Neural progenitor cell (in vitro differentiated cells): ENCODE results near the gene RNF213. TPM values are rescaled to one million over a fixed set of nuclear protein-coding genes. Genes with fewer than 3 reads are reported as not detected.

Experiments
- DNase-seq: peaks from one replicate; pipeline ENCODE4 v3.0.0-alpha.2; 2016; ENCODE audit warnings: low spot score
- H2AFZ ChIP-seq: fragments of 200-600 bp; sonication (generic); replicated peaks from 2 replicates; pipeline ENCODE4 v1.6.1; 2016; ENCODE audit warnings: antibody characterized with exemption
- H3F3A ChIP-seq: fragments of 200-600 bp; sonication (generic); 2 replicates; pipeline ENCODE4 v1.6.1; 2016; ENCODE audit warnings: antibody characterized with exemption, low read depth
- H3K27ac ChIP-seq: fragments of 200-600 bp; sonication (generic); 2 replicates; pipeline ENCODE4 v1.5.1; 2016; ENCODE audit warnings: mild to moderate bottlenecking
- H3K27me3 ChIP-seq: fragments of 200-600 bp; sonication (generic); 2 replicates; pipeline ENCODE4 v1.6.1; 2016; ENCODE audit warnings: mild to moderate bottlenecking, moderate library complexity
- H3K36me3 ChIP-seq: fragments of 200-600 bp; sonication (generic); 2 replicates; pipeline ENCODE4 v1.5.1; 2016
- H3K4me1 ChIP-seq: fragments of 200-600 bp; sonication (generic); 2 replicates; pipeline ENCODE4 v1.6.1; 2016; ENCODE audit warnings: mixed run types
- H3K4me2 ChIP-seq: fragments of 200-600 bp; sonication (generic); 2 replicates; pipeline ENCODE4 v1.6.1; 2016
- H3K4me3 ChIP-seq: fragments of 200-600 bp; sonication (generic); 2 replicates; pipeline ENCODE4 v1.5.1; 2016
- H3K79me2 ChIP-seq: fragments of 200-600 bp; sonication (generic); 2 replicates; pipeline ENCODE4 v1.6.1; 2016; ENCODE audit warnings: low read depth
- H3K9ac ChIP-seq: fragments of 200-600 bp; sonication (generic); 2 replicates; pipeline ENCODE4 v1.6.1; 2016
- H3K9me3 ChIP-seq: fragments of 200-600 bp; sonication (generic); 2 replicates; pipeline ENCODE4 v1.5.1; 2016; ENCODE audit warnings: low read depth
- H4K20me1 ChIP-seq: fragments of 200-600 bp; sonication (generic); 2 replicates; pipeline ENCODE4 v1.6.1; 2016; ENCODE audit warnings: low read depth
- H3K27ac Mint-ChIP-seq: 3 replicates; pipeline ENCODE4 v1.8.0; 2021; ENCODE audit warnings: mixed read lengths
- H3K27me3 Mint-ChIP-seq: 2 replicates; pipeline ENCODE4 v1.8.0; 2022; ENCODE audit warnings: low read depth, mild to moderate bottlenecking, inconsistent platforms, moderate library complexity, mixed read lengths; ENCODE audit not compliant: insufficient read depth
- H3K36me3 Mint-ChIP-seq: 3 replicates; pipeline ENCODE4 v1.8.0; 2021; ENCODE audit warnings: mixed read lengths
- H3K4me1 Mint-ChIP-seq: 3 replicates; pipeline ENCODE4 v1.8.0; 2021; ENCODE audit warnings: mixed read lengths
- H3K4me3 Mint-ChIP-seq: 3 replicates; pipeline ENCODE4 v1.8.0; 2021; ENCODE audit warnings: mild to moderate bottlenecking, moderate library complexity, mixed read lengths
- H3K9me3 Mint-ChIP-seq: 3 replicates; pipeline ENCODE4 v1.8.0; 2020; ENCODE audit warnings: mixed read lengths
- CTCF ChIP-seq: fragments of 200-600 bp; sonication (generic); IDR thresholded peaks from 2 replicates; pipeline ENCODE4 v1.5.1; 2017; ENCODE audit warnings: antibody characterized with exemption, mild to moderate bottlenecking
- EZH2 ChIP-seq: fragments of 200-600 bp; sonication (generic); IDR thresholded peaks from 2 replicates; pipeline ENCODE4 v1.6.1; 2017; ENCODE audit warnings: antibody characterized with exemption, mild to moderate bottlenecking, moderate library complexity
- EZH2phosphoT487 ChIP-seq: fragments of 200-600 bp; sonication (generic); IDR thresholded peaks from 2 replicates; pipeline ENCODE4 v1.6.1; 2017; ENCODE audit warnings: antibody characterized with exemption
- total RNA-seq: library from RNA; depleted of rRNA; stranded (reverse); fragments of >200 nt; gene quantifications from 2 replicates; pipeline ENCODE4 v1.2.3, GENCODE V29; 2015; ENCODE audit warnings: low replicate concordance

RNF213 gene
- total RNA-seq, 1 donor from 2014 or later = 19.8 TPM

GRCh38 chr17:80269405-80269807 lies 8.8 kb downstream of the RNF213 start:
- TF ChIP-seq EZH2 (no peak), EZH2phosphoT487 (no peak), CTCF (no peak)
- no peaks in the 10 kb centered on the region for H3K79me2 ChIP-seq
- peaks cover 8% of the 10 kb centered on the region for H3K4me1 Mint-ChIP-seq
- peaks cover 12% of the 10 kb centered on the region for H4K20me1 ChIP-seq
- peaks cover 11% of the 10 kb centered on the region for H3K4me1 ChIP-seq
- no peak overlapping the region for H3K4me3 ChIP-seq
- no peak overlapping the region for H3K4me3 Mint-ChIP-seq
- H3K36me3 Mint-ChIP-seq = peaks cover 13% of the 10 kb centered on the region
- peaks cover 2% of the 10 kb centered on the region for H3K27me3 Mint-ChIP-seq
- no peaks in the 10 kb centered on the region for H3K27me3 ChIP-seq
- peaks cover 23% of the 10 kb centered on the region for H3F3A ChIP-seq
- no peak overlapping the region for H3K9ac ChIP-seq
- H3K4me2 ChIP-seq = no peak overlapping the region
- H2AFZ ChIP-seq = no peak overlapping the region
- H3K9me3 Mint-ChIP-seq = no peaks in the 10 kb centered on the region
- no peak overlapping the region for H3K27ac Mint-ChIP-seq
- no peaks in the 10 kb centered on the region for H3K36me3 ChIP-seq
- H3K27ac ChIP-seq = no peak overlapping the region
- no peaks in the 10 kb centered on the region for H3K9me3 ChIP-seq
- no peak for DNase-seq

- DNase-seq = peak; percentile 79
- no peak overlapping the region for H3K4me3 ChIP-seq
These were observed 9.5 kb downstream of the RNF213 start for GRCh38 chr17:80270104-80270503.

GRCh38 chr17:80270836-80271235 lies 10.2 kb downstream of the RNF213 start:
- Histone ChIP-seq H3K27me3 (no peaks in the 10 kb centered on the region), H3K4me2 (peak overlapping the region; percentile 37), H4K20me1 (peaks cover 12% of the 10 kb centered on the region), H3K4me3 (no peak overlapping the region), H3F3A (peaks cover 23% of the 10 kb centered on the region), H2AFZ (no peak overlapping the region), H3K4me1 (peaks cover 11% of the 10 kb centered on the region), H3K9ac (no peak overlapping the region), H3K9me3 (no peaks in the 10 kb centered on the region), H3K36me3 (no peaks in the 10 kb centered on the region), H3K79me2 (no peaks in the 10 kb centered on the region), H3K27ac (no peak overlapping the region)
- Mint-ChIP-seq H3K27ac (peak overlapping the region; percentile 72), H3K4me3 (no peak overlapping the region), H3K36me3 (peaks cover 11% of the 10 kb centered on the region), H3K4me1 (peaks cover 6% of the 10 kb centered on the region), H3K27me3 (peaks cover 2% of the 10 kb centered on the region), H3K9me3 (no peaks in the 10 kb centered on the region)
- no peak for TF ChIP-seq EZH2phosphoT487
- no peak for TF ChIP-seq EZH2
- TF ChIP-seq CTCF = no peak
- DNase-seq = peak; percentile 84

More at GRCh38 chr17:80270104-80270503, 9.5 kb downstream of the RNF213 start:
- Histone ChIP-seq H3F3A (peaks cover 23% of the 10 kb centered on the region), H3K27me3 (no peaks in the 10 kb centered on the region), H3K9ac (no peak overlapping the region), H3K4me2 (peak overlapping the region; percentile 37), H3K36me3 (no peaks in the 10 kb centered on the region), H3K4me1 (peaks cover 11% of the 10 kb centered on the region), H4K20me1 (peaks cover 12% of the 10 kb centered on the region), H2AFZ (no peak overlapping the region), H3K79me2 (no peaks in the 10 kb centered on the region), H3K9me3 (no peaks in the 10 kb centered on the region), H3K27ac (no peak overlapping the region)
- no peaks in the 10 kb centered on the region for H3K9me3 Mint-ChIP-seq
- peak overlapping the region; percentile 44 for H3K4me3 Mint-ChIP-seq
- TF ChIP-seq CTCF = no peak
- TF ChIP-seq EZH2 = no peak
- TF ChIP-seq EZH2phosphoT487 = no peak
- H3K4me1 Mint-ChIP-seq = peaks cover 6% of the 10 kb centered on the region
- peaks cover 2% of the 10 kb centered on the region for H3K27me3 Mint-ChIP-seq
- H3K27ac Mint-ChIP-seq = peak overlapping the region; percentile 72
- H3K36me3 Mint-ChIP-seq = peaks cover 13% of the 10 kb centered on the region
